Endothelial cell of umbilical vein (primary cell): Measurements from ENCODE around the gene OR2D3.

ENCODE experiments used
- EZH2 ChIP-seq: IDR thresholded peaks from 2 replicates; pipeline ENCODE4 v1.6.1; 2012; ENCODE audit warnings: borderline replicate concordance, low read depth, mild to moderate bottlenecking, moderate library complexity, low read length, inconsistent platforms; ENCODE audit not compliant: severe bottlenecking
- FOS ChIP-seq: IDR thresholded peaks from 2 replicates; pipeline ENCODE4 v1.6.1; 2011; ENCODE audit warnings: mild to moderate bottlenecking, low read length, moderate library complexity, borderline replicate concordance; ENCODE audit not compliant: insufficient read depth
- GATA2 ChIP-seq: IDR thresholded peaks from 2 replicates; pipeline ENCODE4 v1.7.0; 2011; ENCODE audit warnings: low read depth, mild to moderate bottlenecking, moderate library complexity, mixed read lengths, low read length; ENCODE audit not compliant: insufficient read length, insufficient read depth
- JUN ChIP-seq: IDR thresholded peaks from 2 replicates; pipeline ENCODE4 v1.6.1; 2011; ENCODE audit warnings: borderline replicate concordance, low read depth; ENCODE audit not compliant: insufficient read length, insufficient read depth
- MYC ChIP-seq: IDR thresholded peaks from one replicate; pipeline ENCODE4 v1.6.1; 2011; ENCODE audit warnings: mild to moderate bottlenecking, low read depth, low read length
- POLR2A ChIP-seq: IDR thresholded peaks from 2 replicates; pipeline ENCODE4 v1.6.1; 2012; ENCODE audit warnings: low read depth, mild to moderate bottlenecking, control low read depth, low read length
- POLR2AphosphoS5 ChIP-seq: IDR thresholded peaks from 2 replicates; pipeline ENCODE4 v1.6.1; 2012; ENCODE audit warnings: low read depth, mild to moderate bottlenecking, control low read depth, low read length, moderate library complexity; ENCODE audit not compliant: insufficient read depth
- TF ChIP-seq, protein P1 (sequence below), 2 donors: IDR thresholded peaks; 1 replicate in 1 of 2; 2 replicates in 1 of 2; pipeline ENCODE4 v1.5.1; 2011; ENCODE audit warnings: low read length in 2 of 2, mild to moderate bottlenecking in 2 of 2, moderate library complexity in 2 of 2, control low read depth in 1 of 2, inconsistent platforms in 1 of 2, low read depth in 1 of 2; ENCODE audit not compliant: insufficient read depth in 1 of 2; ENCODE audit errors: extremely low read depth in 1 of 2
- TF ChIP-seq, protein P2 (sequence below): IDR thresholded peaks from 2 replicates; pipeline ENCODE4 v1.6.1; 2011; ENCODE audit not compliant: insufficient read depth, insufficient read length

DNA sequence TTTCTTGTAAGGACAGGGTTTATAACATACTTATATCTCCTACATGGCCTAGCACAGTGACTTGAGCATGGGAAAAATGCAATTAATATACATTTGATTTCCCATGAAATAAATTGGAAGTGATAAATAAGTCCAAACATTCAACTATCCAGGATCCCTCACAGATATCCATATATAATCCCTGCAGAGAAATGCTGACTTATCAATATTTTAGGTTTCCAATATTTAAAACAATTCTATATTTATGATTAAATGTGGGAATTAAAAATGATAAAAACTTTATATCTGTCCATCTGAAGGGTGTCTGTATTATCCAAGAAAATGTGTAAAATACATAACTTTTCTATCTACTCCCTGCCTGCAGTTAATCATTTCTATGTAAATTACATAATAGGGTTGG, 38.1 kb upstream of the OR2D3 start:
- TF ChIP-seq, protein P1, sequence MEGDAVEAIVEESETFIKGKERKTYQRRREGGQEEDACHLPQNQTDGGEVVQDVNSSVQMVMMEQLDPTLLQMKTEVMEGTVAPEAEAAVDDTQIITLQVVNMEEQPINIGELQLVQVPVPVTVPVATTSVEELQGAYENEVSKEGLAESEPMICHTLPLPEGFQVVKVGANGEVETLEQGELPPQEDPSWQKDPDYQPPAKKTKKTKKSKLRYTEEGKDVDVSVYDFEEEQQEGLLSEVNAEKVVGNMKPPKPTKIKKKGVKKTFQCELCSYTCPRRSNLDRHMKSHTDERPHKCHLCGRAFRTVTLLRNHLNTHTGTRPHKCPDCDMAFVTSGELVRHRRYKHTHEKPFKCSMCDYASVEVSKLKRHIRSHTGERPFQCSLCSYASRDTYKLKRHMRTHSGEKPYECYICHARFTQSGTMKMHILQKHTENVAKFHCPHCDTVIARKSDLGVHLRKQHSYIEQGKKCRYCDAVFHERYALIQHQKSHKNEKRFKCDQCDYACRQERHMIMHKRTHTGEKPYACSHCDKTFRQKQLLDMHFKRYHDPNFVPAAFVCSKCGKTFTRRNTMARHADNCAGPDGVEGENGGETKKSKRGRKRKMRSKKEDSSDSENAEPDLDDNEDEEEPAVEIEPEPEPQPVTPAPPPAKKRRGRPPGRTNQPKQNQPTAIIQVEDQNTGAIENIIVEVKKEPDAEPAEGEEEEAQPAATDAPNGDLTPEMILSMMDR (IDR thresholded peaks at IDR 0.05; ENCODE audit: extremely low read depth in 1 of 2, insufficient read depth in 1 of 2, low read depth in 1 of 2, low read length in 2 of 2), result no peak
- no peak for TF ChIP-seq EZH2
- no peak for TF ChIP-seq POLR2AphosphoS5
- TF ChIP-seq POLR2A, result no peak
- TF ChIP-seq JUN, result no peak
- TF ChIP-seq MYC, result no peak
- TF ChIP-seq, protein P2, sequence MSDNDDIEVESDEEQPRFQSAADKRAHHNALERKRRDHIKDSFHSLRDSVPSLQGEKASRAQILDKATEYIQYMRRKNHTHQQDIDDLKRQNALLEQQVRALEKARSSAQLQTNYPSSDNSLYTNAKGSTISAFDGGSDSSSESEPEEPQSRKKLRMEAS, result no peak
- no peak for TF ChIP-seq FOS
- TF ChIP-seq GATA2, result no peak
